Neuron (in vitro differentiated cells): ENCODE measurements around the gene TEX22.
"Not testable (repeated sequence)": the region's sequence is repeated elsewhere in the genome, so short reads cannot be mapped to it uniquely, and the experiment has no call there.

ENCODE experiments used
- H2AFZ ChIP-seq: one replicate; pipeline ENCODE4 v1.6.1; 2013; ENCODE audit warnings: low read depth, mild to moderate bottlenecking, inconsistent platforms, low read length, moderate library complexity
- H3K27me3 ChIP-seq: one replicate; pipeline ENCODE4 v1.6.1; 2013; ENCODE audit warnings: low read length; ENCODE audit not compliant: insufficient read depth
- H3K36me3 ChIP-seq: one replicate; pipeline ENCODE4 v1.6.1; 2013; ENCODE audit warnings: low read length; ENCODE audit not compliant: insufficient read depth
- H3K4me1 ChIP-seq: one replicate; pipeline ENCODE4 v1.6.1; 2013; ENCODE audit warnings: low read length; ENCODE audit not compliant: insufficient read depth
- H3K4me3 ChIP-seq: 2 replicates; pipeline ENCODE4 v1.5.1; 2013; ENCODE audit warnings: mild to moderate bottlenecking, low read length, moderate library complexity
- H3K9me3 ChIP-seq: one replicate; pipeline ENCODE4 v1.6.1; 2013; ENCODE audit warnings: low read length

Gene TEX22

GRCh38 chr14:105357626-105358025 lies 40.7 kb upstream of the TEX22 start:
- Histone ChIP-seq H3K27me3 (no peaks in the 10 kb centered on the region), H3K9me3 (no peaks in the 10 kb centered on the region), H3K4me1 (no peaks in the 10 kb centered on the region), H2AFZ (no peak overlapping the region), H3K4me3 (no peak overlapping the region), H3K36me3 (peaks cover 28% of the 10 kb centered on the region)

- H3K27me3 ChIP-seq = no peaks in the 10 kb centered on the region
- H3K36me3 ChIP-seq = peaks cover 28% of the 10 kb centered on the region
- H3K4me1 ChIP-seq = no peaks in the 10 kb centered on the region
- no peak overlapping the region for H2AFZ ChIP-seq
- H3K4me3 ChIP-seq = no peak overlapping the region
- H3K9me3 ChIP-seq = no peaks in the 10 kb centered on the region
These were observed 40.0 kb upstream of the TEX22 start for GRCh38 chr14:105358140-105358846.

- H3K4me1 ChIP-seq = no peaks in the 10 kb centered on the region
- no peak overlapping the region for H2AFZ ChIP-seq
- H3K27me3 ChIP-seq = no peaks in the 10 kb centered on the region
- H3K36me3 ChIP-seq = peaks cover 26% of the 10 kb centered on the region
- no peaks in the 10 kb centered on the region for H3K9me3 ChIP-seq
- no peak overlapping the region for H3K4me3 ChIP-seq
These were observed 39.4 kb upstream of the TEX22 start for GRCh38 chr14:105358943-105359342.

GRCh38 chr14:105361412-105361811 lies 36.9 kb upstream of the TEX22 start:
- not testable (repeated sequence) for H3K27me3 ChIP-seq, H3K4me1 ChIP-seq, H3K9me3 ChIP-seq, H3K4me3 ChIP-seq, H2AFZ ChIP-seq
- peaks cover 21% of the 10 kb centered on the region for H3K36me3 ChIP-seq

GRCh38 chr14:105363847-105364708 lies 34.3 kb upstream of the TEX22 start:
- Histone ChIP-seq H3K36me3 (peaks cover 34% of the 10 kb centered on the region), H3K4me1 (no peaks in the 10 kb centered on the region), H2AFZ (no peak overlapping the region), H3K4me3 (no peak overlapping the region), H3K27me3 (no peaks in the 10 kb centered on the region), H3K9me3 (no peaks in the 10 kb centered on the region)

- Histone ChIP-seq H3K9me3 (no peaks in the 10 kb centered on the region), H3K36me3 (peaks cover 33% of the 10 kb centered on the region), H2AFZ (no peak overlapping the region), H3K4me3 (no peak overlapping the region), H3K27me3 (no peaks in the 10 kb centered on the region), H3K4me1 (no peaks in the 10 kb centered on the region)
These were observed 33.2 kb upstream of the TEX22 start for GRCh38 chr14:105365101-105365500.

GRCh38 chr14:105365681-105366080 lies 32.7 kb upstream of the TEX22 start:
- H3K36me3 ChIP-seq = peaks cover 30% of the 10 kb centered on the region
- H3K9me3 ChIP-seq = no peaks in the 10 kb centered on the region
- H3K4me3 ChIP-seq = no peak overlapping the region
- H2AFZ ChIP-seq = no peak overlapping the region
- H3K27me3 ChIP-seq = no peaks in the 10 kb centered on the region
- no peaks in the 10 kb centered on the region for H3K4me1 ChIP-seq

GRCh38 chr14:105366386-105367074 lies 31.8 kb upstream of the TEX22 start:
- H3K4me3 ChIP-seq = no peak overlapping the region
- no peaks in the 10 kb centered on the region for H3K9me3 ChIP-seq
- H2AFZ ChIP-seq = no peak overlapping the region
- H3K4me1 ChIP-seq = no peaks in the 10 kb centered on the region
- H3K27me3 ChIP-seq = no peaks in the 10 kb centered on the region
- H3K36me3 ChIP-seq = peaks cover 27% of the 10 kb centered on the region

GRCh38 chr14:105367116-105368031 lies 31.0 kb upstream of the TEX22 start:
- Histone ChIP-seq H3K27me3 (no peaks in the 10 kb centered on the region), H3K9me3 (no peaks in the 10 kb centered on the region), H3K4me1 (no peaks in the 10 kb centered on the region), H3K36me3 (peaks cover 31% of the 10 kb centered on the region), H2AFZ (no peak overlapping the region), H3K4me3 (no peak overlapping the region)

- no peaks in the 10 kb centered on the region for H3K27me3 ChIP-seq
- no peaks in the 10 kb centered on the region for H3K9me3 ChIP-seq
- H2AFZ ChIP-seq = no peak overlapping the region
- no peak overlapping the region for H3K4me3 ChIP-seq
- H3K36me3 ChIP-seq = peaks cover 31% of the 10 kb centered on the region
- H3K4me1 ChIP-seq = no peaks in the 10 kb centered on the region
These were observed 30.3 kb upstream of the TEX22 start for GRCh38 chr14:105368032-105368417.

GRCh38 chr14:105368426-105368825 lies 29.9 kb upstream of the TEX22 start:
- no peaks in the 10 kb centered on the region for H3K27me3 ChIP-seq
- H3K9me3 ChIP-seq = peaks cover 3% of the 10 kb centered on the region
- H3K36me3 ChIP-seq = peaks cover 31% of the 10 kb centered on the region
- no peak overlapping the region for H3K4me3 ChIP-seq
- H2AFZ ChIP-seq = no peak overlapping the region
- H3K4me1 ChIP-seq = no peaks in the 10 kb centered on the region

- H3K27me3 ChIP-seq = no peaks in the 10 kb centered on the region
- H3K4me1 ChIP-seq = no peaks in the 10 kb centered on the region
- H3K9me3 ChIP-seq = peaks cover 3% of the 10 kb centered on the region
- peaks cover 31% of the 10 kb centered on the region for H3K36me3 ChIP-seq
- H2AFZ ChIP-seq = no peak overlapping the region
- no peak overlapping the region for H3K4me3 ChIP-seq
These were observed 29.3 kb upstream of the TEX22 start for GRCh38 chr14:105368910-105369652.
